Skeletal muscle cell (primary cell): ENCODE results near the gene SNED1.

ENCODE experiments used
- DNase-seq: peaks from one replicate; pipeline ENCODE4 v3.0.0-alpha.2; 2010; ENCODE audit warnings: low read depth
- H3K4me3 ChIP-seq: 2 replicates; pipeline ENCODE4 v1.5.1; 2011; ENCODE audit warnings: low read depth, mild to moderate bottlenecking, control low read depth, low read length, moderate library complexity

SNED1 gene

GRCh38 chr2:241071677-241072111 lies 73.3 kb downstream of the SNED1 start:
- no peak overlapping the region for H3K4me3 ChIP-seq
- no peak for DNase-seq

GRCh38 chr2:241072151-241072550 lies 73.7 kb downstream of the SNED1 start:
- DNase-seq: no peak
- no peak overlapping the region for H3K4me3 ChIP-seq

DNA sequence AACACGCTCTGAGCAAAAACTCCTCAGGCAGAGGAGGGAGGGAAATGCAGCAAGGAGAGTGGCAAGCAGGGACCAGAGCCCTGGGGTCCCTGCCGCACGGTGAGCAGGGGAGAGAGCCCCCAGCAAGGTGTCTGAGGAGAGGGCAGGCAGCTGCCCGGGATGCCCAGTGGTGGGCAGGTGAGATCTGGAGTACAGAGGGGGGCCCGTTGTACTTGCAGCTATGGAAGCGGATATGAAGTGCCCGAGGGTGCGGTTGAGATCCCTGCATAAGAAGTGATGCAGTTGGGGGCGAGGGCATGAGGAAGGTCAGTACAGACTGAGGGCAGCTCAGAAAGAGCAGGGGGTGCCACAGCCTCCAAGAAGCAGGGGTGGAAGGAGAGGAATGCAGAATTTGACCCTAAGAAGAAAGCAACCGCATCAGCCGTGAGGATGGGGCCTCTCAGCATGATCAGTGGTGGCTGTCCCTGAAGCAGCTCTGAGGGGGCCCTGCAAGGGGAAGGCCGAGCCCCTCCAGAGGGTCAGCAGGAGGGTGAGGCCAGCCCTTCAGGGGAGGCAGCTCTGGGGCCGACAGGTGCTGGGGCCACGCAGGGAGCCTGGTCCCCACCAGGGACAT lies 74.2 kb downstream of the SNED1 start:
- no peak for DNase-seq
- no peak overlapping the region for H3K4me3 ChIP-seq

GRCh38 chr2:241073166-241074064 lies 75.0 kb downstream of the SNED1 start:
- no peak for DNase-seq
- no peak overlapping the region for H3K4me3 ChIP-seq

GRCh38 chr2:241074065-241074818 lies 75.8 kb downstream of the SNED1 start:
- no peak overlapping the region for H3K4me3 ChIP-seq
- DNase-seq: no peak

DNA sequence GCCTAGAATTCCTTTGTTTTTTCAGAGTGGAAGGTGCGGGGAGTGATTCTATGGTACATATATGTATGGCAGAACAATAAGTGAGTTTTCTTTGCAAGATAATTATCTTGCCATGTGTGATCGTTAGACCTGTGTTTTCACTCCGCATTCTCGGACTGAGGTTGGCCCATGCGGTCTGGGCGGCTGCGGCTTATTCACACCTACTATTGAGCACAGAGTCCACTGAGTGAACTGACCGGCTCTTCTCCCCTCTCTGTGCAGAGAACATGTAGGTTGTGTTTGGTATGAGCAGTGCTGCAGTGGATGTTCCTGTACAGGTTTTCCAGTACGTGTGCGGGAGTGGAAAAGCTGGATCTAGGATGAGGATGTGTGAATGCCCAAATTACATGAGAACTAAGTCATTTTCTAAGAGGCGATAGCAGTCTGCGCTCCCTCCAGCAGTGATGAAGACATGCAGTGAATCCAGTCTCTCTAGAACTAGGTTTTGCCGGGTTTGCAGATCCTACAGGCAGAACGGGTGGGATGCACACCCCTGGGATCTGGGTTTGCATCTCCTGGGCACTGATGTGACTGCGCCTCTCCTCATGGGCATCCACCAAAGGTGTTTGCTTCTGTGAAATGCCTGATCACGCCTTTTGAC lies 76.6 kb downstream of the SNED1 start:
- no peak overlapping the region for H3K4me3 ChIP-seq
- no peak for DNase-seq

DNA sequence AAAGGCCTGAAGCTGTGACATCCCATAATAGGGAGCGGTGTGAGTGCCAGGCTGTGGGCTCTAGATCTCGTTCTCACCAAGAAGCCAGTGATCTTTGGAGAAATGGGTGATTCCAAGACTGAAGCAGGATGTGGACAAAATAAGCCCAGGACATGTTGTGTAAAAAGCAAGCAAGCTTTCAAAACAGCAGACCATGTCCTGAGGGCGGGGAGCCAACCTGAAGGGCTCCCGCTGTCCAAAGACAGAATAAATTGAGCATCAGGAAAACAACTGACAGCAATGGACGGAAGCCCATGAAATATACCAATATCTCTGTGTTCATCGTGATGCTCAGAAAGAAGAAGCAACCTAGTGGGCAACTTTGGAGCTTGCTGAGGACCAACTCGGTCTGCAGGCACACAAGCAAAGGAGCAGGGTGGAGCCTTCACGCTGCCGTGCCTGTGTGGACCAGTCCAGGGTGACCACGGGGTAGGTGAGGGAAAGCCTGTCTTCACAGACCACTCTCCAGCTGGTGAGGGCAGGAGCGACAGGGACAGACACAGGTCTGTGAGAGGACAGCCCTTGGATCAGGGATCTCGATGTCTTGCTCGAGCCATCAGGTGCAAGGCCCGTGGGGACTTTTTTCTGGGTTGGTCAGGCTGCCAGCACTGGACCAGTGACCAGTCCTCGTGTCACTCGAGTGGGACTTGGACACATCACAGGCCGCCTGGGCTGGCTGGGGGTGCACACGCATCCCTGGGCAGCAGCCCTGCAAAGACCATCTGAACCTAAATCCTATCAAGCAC lies 82.2 kb downstream of the SNED1 start:
- DNase-seq: no peak
- no peak overlapping the region for H3K4me3 ChIP-seq

GRCh38 chr2:241081190-241081642 lies 82.8 kb downstream of the SNED1 start:
- no peak overlapping the region for H3K4me3 ChIP-seq
- no peak for DNase-seq

DNA sequence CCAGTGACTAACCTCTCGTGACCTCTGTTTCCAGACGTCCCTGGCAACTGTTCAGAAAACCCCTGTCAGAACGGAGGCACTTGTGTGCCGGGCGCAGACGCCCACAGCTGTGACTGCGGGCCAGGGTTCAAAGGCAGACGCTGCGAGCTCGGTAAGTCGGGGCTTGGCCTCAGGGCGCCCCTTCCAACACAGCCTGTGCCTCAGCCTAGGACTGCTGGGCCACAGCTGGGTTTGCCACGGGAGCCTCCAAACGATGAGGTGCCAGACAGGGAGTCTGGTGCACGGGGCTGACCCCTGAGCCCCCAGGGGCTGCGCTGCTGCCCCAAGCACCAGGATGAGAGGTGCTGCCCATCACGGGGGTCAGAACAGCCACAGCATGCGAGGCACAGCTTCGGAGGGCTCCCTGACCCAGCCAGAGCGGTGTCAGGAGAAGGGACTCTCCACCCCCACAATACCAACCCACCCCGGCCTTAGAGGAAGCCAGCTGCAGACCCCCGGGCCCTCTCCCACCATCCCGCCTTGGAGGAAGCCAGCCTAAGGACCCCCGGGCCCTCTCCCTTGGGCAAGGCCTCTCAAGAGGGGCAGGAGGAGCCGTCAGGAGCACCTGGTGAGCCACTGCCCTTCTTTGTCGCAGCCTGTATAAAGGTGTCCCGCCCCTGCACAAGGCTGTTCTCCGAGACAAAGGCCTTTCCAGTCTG lies 83.4 kb downstream of the SNED1 start:
- DNase-seq: no peak
- no peak overlapping the region for H3K4me3 ChIP-seq

- H3K4me3 ChIP-seq: no peak overlapping the region
- no peak for DNase-seq
These were observed 84.1 kb downstream of the SNED1 start for GRCh38 chr2:241082341-241083090.

GRCh38 chr2:241083091-241083415 lies 84.6 kb downstream of the SNED1 start:
- H3K4me3 ChIP-seq: no peak overlapping the region
- no peak for DNase-seq

DNA sequence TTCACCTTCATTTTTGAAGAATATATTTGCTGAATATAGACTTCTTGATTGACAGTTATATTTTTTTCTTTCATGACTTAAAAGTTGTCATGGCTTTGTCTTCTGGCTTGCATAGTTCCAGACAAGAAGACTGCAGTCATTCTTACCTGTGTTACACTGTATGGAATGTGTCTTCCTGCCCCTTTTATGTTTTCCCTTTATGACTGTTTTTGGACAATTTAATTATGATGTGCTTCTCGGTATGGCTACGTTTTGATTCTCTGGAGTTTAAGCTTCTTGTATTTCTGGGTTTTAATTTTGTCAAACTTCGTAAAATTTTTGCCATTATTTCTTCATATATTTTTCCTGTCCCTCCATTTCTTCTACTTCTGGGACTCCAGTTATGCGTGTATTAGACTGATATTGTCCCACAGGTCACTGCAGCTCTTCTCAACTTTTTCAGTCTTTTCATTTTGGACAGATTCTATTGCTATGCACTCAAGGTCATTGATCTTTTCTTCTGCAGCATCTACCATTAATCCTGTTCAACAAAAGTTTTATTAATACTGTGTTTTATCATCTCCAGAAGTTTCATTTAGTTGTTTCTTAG lies 86.5 kb downstream of the SNED1 start:
- no peak overlapping the region for H3K4me3 ChIP-seq
- DNase-seq: no peak

GRCh38 chr2:241087420-241088268 lies 89.2 kb downstream of the SNED1 start:
- no peak for DNase-seq
- no peak overlapping the region for H3K4me3 ChIP-seq

DNA sequence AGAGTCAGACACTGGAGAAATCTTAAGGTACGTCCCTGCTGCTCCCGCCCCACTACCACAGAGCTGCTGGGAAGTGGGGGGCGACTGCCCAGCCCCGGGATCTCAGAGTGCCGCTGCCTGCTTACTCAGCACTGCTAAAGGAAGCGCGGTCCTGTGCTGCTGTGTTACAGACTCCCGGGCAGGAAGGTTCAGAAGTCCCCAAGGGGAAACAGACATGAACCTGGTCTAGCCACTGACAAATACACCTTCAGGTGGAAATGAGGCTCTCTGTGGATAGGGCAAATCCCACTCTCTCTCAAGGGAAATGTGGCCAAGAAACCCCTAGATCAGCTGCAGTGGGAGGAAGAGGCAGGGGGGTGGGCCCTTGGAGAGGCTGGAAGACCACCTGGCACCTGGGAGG lies 90.0 kb downstream of the SNED1 start:
- DNase-seq: no peak
- H3K4me3 ChIP-seq: no peak overlapping the region

DNA sequence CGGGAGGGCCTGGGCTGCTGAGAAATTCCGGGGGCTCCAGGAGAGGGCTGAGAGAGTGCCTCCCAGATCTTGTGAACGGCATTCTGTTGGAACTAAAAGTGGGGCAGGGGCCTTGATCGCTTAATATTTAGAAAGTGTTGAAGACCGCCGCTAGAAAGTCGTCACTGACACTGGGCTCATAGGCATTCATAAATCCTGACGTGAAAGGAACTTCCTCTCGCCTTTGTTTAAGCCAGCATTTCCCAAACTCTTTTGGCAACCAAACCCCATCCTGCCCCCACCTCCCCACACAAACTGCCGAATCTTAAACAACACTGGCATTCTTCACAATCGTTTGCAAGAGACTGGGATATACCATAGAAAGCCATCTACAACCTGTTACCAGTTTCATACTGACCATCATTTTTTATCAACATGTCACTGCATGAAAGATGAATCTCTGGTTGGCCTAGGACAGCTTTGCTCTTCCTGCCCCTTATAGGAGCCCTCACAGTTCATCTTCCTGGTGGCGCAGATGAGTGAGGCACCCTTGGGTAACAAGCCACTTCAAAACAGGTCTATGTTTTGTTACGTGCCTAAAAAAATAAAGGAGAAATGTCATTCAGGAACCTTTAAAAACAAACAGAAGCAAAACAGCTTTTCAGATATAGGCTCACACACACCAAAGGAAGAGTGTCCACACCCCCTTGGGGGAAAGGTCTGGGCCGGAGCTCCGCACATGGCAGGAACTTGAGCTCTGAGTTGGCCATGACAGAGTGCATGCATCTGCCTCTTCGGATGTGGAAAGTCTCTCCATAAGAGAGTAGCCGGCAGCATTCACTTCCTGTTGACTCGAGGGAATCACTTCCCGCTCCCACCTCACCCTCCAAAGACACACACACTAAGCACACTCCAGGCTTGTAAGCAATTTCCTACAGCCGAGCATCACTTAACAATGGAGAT lies 90.6 kb downstream of the SNED1 start:
- no peak for DNase-seq

GRCh38 chr2:241091201-241091600 lies 92.8 kb downstream of the SNED1 start:
- DNase-seq: no peak
- H3K4me3 ChIP-seq: no peak overlapping the region

More for the DNA sequence above, 90.6 kb downstream of the SNED1 start:
- H3K4me3 ChIP-seq: no peak overlapping the region
